RCC 7860 (cell line): ENCODE results near the gene COQ8B.

Experiments used
- DNase-seq: peaks from one replicate; pipeline ENCODE4 v3.0.0-alpha.2; 2015; ENCODE audit warnings: low spot score
- FAIRE-seq: peaks from 2 replicates; lab custom pipeline; 2012; peaks lifted over from hg19 to GRCh38; lab: Jason Lieb, UNC

The COQ8B gene

GRCh38 chr19:40642051-40642706, 74.5 kb downstream of the COQ8B start:
- no peak for DNase-seq
- no peak for FAIRE-seq
